ENCODE measurements around the gene SHROOM1.

The SHROOM1 gene

DNA sequence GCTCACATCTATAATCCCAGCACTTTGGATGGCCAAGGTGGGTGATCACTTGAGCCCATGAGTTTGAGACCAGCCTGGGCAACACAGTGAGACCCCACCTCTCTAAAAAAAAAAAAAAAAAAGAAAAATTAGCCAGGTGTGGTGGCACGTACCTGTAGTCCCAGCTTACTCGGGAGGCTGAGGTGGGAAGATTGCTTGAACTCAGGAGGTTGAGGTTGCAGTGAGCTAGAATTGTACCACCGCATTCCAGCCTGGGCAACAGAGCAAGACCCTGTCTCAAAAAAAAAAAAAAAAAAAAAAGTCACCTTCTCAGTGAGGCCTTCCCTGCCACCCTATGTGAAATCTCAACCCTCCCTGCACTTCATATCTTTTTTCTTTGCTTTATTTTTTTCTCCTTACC is 39.4 kb downstream of the SHROOM1 start:
- H3K9me3 ChIP-seq (ENCODE audit: control insufficient read depth in 1 of 2, low read length in 2 of 2): no peaks in the 10 kb centered on the region
- H3K27ac ChIP-seq (ENCODE audit: low read depth, low read length): no peak overlapping the region
- H3K9ac ChIP-seq (ENCODE audit: low read depth in 1 of 2, low read length in 2 of 2): no peak overlapping the region
- no peaks in the 10 kb centered on the region for H3K4me1 ChIP-seq (ENCODE audit: control insufficient read depth in 1 of 2, insufficient read depth in 2 of 2, low read length in 2 of 2)
- H3K36me3 ChIP-seq (ENCODE audit: control insufficient read depth in 1 of 2, insufficient read depth in 2 of 2, low read length in 2 of 2): no peaks in the 10 kb centered on the region
- H3K4me3 ChIP-seq (ENCODE audit: low read depth in 1 of 2, low read length in 2 of 2): no peak overlapping the region
- H3K27me3 ChIP-seq (ENCODE audit: control insufficient read depth in 1 of 2, insufficient read depth in 2 of 2, low read length in 2 of 2): no peaks in the 10 kb centered on the region

DNA sequence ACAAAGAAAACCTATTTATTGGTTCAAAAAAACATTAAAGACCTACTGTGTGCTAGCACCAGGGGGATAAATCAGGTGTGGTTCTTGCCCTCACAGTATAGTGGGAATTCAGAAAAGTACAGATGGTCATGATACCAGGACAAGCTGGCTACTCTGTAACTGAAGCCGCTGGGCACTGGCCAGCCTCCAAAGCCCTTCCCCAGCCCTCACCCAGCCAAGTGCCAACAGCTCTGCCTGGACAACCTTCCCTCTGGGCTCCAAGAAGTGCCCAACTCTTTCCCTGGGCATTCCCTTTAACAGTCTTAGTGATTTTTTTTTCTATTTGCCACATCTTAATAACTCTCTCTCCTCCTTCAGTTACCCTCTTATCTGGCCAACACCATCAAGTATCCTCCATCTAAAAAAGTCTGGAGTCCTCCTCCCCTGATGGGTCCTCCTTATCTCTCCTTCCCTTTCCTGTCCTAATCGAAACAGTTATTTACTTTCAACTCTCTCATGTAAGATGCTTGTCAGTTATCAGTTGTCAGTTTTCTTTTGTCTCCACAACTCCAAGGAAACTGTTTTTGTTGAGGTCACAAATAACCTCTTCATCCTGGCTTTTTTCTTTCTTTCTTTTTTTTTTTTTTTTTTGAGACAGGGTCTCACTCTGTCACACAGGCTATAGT is 40.1 kb downstream of the SHROOM1 start:
- no peaks in the 10 kb centered on the region for H3K27me3 ChIP-seq (ENCODE audit: control insufficient read depth in 1 of 2, insufficient read depth in 2 of 2, low read length in 2 of 2)
- H3K36me3 ChIP-seq (ENCODE audit: control insufficient read depth in 1 of 2, insufficient read depth in 2 of 2, low read length in 2 of 2): no peaks in the 10 kb centered on the region
- H3K4me1 ChIP-seq (ENCODE audit: control insufficient read depth in 1 of 2, insufficient read depth in 2 of 2, low read length in 2 of 2): no peaks in the 10 kb centered on the region
- no peak overlapping the region for H3K27ac ChIP-seq (ENCODE audit: low read depth, low read length)
- no peak overlapping the region for H3K9ac ChIP-seq (ENCODE audit: low read depth in 1 of 2, low read length in 2 of 2)
- H3K4me3 ChIP-seq (ENCODE audit: low read depth in 1 of 2, low read length in 2 of 2): no peak overlapping the region
- no peaks in the 10 kb centered on the region for H3K9me3 ChIP-seq (ENCODE audit: control insufficient read depth in 1 of 2, low read length in 2 of 2)

DNA sequence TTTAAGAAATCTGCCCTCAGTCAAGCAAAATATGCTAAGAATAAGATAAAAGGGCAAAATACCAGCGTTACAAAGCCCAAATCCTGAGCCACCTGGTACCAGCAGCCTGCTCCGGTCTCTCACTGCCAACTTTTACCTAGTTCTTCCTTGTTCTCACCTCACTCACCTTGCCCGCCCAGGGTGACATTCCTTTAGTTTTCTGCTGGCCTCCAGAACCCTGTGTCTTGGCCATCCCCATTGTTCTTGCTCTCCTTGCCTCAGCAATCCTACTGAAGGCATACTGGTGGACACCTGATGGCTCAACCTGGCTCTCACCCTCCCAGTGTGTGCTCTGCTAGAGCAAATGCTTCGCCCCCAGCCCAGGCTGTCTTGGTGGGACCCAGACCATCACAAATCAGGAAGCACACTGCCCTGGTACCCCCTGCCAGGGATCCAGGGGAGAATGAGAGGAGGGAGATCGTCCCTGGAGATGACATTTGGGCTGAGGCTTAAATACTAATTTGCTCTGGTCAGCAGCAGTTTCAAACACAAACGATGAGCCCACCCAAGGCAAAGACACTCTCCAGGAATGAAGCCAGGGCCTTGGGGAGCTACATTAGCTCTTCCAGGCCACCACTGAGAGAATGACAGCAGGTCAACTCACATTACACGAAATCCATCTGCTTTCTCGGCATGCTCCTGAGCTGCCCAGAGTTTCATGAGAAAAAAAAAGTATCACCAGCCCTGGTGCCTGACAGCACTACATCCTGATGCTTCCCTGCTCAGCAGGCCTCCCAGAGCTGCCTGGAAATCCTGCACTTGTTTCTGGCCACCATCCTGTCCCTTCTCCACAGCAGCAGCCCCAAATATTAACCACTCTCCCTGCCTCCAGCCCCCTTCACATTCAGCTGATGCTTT is 41.2 kb downstream of the SHROOM1 start:
- Histone ChIP-seq H3K4me3 (ENCODE audit: low read depth in 1 of 2, low read length in 2 of 2) (no peak overlapping the region), H3K27me3 (ENCODE audit: control insufficient read depth in 1 of 2, insufficient read depth in 2 of 2, low read length in 2 of 2) (no peaks in the 10 kb centered on the region), H3K9ac (ENCODE audit: low read depth in 1 of 2, low read length in 2 of 2) (no peak overlapping the region), H3K27ac (ENCODE audit: low read depth, low read length) (no peak overlapping the region), H3K9me3 (ENCODE audit: control insufficient read depth in 1 of 2, low read length in 2 of 2) (no peaks in the 10 kb centered on the region), H3K36me3 (ENCODE audit: control insufficient read depth in 1 of 2, insufficient read depth in 2 of 2, low read length in 2 of 2) (no peaks in the 10 kb centered on the region), H3K4me1 (ENCODE audit: control insufficient read depth in 1 of 2, insufficient read depth in 2 of 2, low read length in 2 of 2) (no peaks in the 10 kb centered on the region)

DNA sequence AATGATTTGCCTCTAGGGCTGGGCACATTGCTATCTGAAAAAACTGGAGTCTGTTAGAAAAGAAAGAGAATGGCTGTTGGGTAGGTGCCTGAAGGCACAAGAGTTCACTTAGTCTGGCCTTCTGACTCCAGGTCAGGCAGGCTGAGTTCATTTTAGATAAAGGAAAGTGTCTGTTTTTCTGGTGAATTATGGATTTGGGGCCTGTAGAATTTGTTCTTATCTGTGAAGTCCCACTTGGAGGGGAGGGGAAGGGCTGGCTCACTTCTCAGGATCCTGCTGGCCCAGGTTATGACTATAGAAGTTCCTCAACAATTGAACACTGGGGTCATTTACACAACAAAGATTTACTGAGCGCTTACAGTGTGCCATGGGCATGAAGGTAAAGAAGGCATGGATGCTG is 41.9 kb downstream of the SHROOM1 start:
- no peak overlapping the region for H3K27ac ChIP-seq (ENCODE audit: low read depth, low read length)
- no peaks in the 10 kb centered on the region for H3K4me1 ChIP-seq (ENCODE audit: control insufficient read depth in 1 of 2, insufficient read depth in 2 of 2, low read length in 2 of 2)
- H3K4me3 ChIP-seq (ENCODE audit: low read depth in 1 of 2, low read length in 2 of 2): no peak overlapping the region
- no peak overlapping the region for H3K9ac ChIP-seq (ENCODE audit: low read depth in 1 of 2, low read length in 2 of 2)
- H3K27me3 ChIP-seq (ENCODE audit: control insufficient read depth in 1 of 2, insufficient read depth in 2 of 2, low read length in 2 of 2): no peaks in the 10 kb centered on the region
- H3K9me3 ChIP-seq (ENCODE audit: control insufficient read depth in 1 of 2, low read length in 2 of 2): no peaks in the 10 kb centered on the region
- no peaks in the 10 kb centered on the region for H3K36me3 ChIP-seq (ENCODE audit: control insufficient read depth in 1 of 2, insufficient read depth in 2 of 2, low read length in 2 of 2)

DNA sequence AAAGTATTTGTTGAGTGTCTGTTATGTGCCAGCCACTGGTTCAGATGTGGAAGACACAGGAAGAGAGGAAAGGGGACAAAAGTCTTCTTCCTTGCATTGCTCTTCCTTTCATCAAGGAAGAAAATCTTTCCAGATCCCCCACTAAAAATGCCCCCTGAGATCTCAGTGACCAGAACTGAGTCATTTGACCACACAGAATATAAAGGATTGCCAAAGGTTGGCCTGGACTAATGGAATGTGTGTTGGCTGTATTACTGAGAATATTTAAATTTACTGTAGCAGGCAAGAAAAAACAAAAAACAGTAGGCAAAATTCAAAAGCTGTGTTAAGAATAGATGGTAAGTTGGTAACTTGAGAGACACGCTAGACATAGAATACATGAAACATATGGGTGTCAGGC is 43.4 kb downstream of the SHROOM1 start:
- Histone ChIP-seq H3K9me3 (ENCODE audit: control insufficient read depth in 1 of 2, low read length in 2 of 2) (no peaks in the 10 kb centered on the region), H3K36me3 (ENCODE audit: control insufficient read depth in 1 of 2, insufficient read depth in 2 of 2, low read length in 2 of 2) (no peaks in the 10 kb centered on the region), H3K27me3 (ENCODE audit: control insufficient read depth in 1 of 2, insufficient read depth in 2 of 2, low read length in 2 of 2) (no peaks in the 10 kb centered on the region), H3K4me1 (ENCODE audit: control insufficient read depth in 1 of 2, insufficient read depth in 2 of 2, low read length in 2 of 2) (no peaks in the 10 kb centered on the region), H3K9ac (ENCODE audit: low read depth in 1 of 2, low read length in 2 of 2) (no peak overlapping the region), H3K4me3 (ENCODE audit: low read depth in 1 of 2, low read length in 2 of 2) (no peak overlapping the region), H3K27ac (ENCODE audit: low read depth, low read length) (no peak overlapping the region)

DNA sequence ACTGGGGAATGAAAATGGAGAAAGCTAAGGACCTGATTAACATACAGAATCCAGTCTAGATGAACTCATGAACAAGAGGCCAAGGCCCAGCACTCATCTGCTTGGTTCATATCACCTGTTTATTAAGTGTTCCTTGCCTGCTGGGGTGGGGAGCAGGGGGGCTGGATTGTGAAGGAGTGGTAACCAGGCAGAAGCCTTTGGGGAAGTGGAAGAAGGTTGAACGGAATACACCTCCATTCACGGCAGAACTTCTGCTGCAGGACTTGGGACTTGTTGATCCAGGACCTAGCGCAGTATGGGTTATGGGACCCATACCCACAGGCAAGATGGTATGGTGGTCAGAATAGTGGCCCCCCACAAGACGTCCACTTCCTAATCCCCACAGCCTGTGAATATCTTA is 44.6 kb downstream of the SHROOM1 start:
- no peaks in the 10 kb centered on the region for H3K36me3 ChIP-seq (ENCODE audit: control insufficient read depth in 1 of 2, insufficient read depth in 2 of 2, low read length in 2 of 2)
- no peaks in the 10 kb centered on the region for H3K27me3 ChIP-seq (ENCODE audit: control insufficient read depth in 1 of 2, insufficient read depth in 2 of 2, low read length in 2 of 2)
- no peak overlapping the region for H3K4me3 ChIP-seq (ENCODE audit: low read depth in 1 of 2, low read length in 2 of 2)
- H3K9me3 ChIP-seq (ENCODE audit: control insufficient read depth in 1 of 2, low read length in 2 of 2): no peaks in the 10 kb centered on the region
- H3K9ac ChIP-seq (ENCODE audit: low read depth in 1 of 2, low read length in 2 of 2): no peak overlapping the region
- H3K4me1 ChIP-seq (ENCODE audit: control insufficient read depth in 1 of 2, insufficient read depth in 2 of 2, low read length in 2 of 2): no peaks in the 10 kb centered on the region
- H3K27ac ChIP-seq (ENCODE audit: low read depth, low read length): no peak overlapping the region

DNA sequence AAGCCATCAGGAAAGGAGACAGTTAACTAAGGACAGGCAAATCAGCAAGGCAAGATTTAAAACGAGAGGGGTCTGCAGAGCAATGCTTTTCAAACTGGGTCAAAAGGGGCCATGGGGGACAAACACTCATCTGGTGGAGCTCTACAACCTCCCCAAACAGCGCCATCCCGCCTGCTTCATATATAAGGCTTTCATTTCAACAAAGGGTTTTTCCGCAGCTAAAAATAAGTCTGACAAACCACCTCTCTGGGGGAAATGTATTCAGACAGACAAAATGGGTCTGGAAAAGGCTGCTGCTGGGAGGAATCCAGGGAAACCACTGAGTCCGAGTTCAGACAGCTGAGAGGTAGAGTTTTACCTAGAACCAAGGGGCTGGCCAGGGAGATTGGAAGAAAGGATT is 45.1 kb downstream of the SHROOM1 start:
- no peak overlapping the region for H3K27ac ChIP-seq (ENCODE audit: low read depth, low read length)
- no peak overlapping the region for H3K9ac ChIP-seq (ENCODE audit: low read depth in 1 of 2, low read length in 2 of 2)

DNA sequence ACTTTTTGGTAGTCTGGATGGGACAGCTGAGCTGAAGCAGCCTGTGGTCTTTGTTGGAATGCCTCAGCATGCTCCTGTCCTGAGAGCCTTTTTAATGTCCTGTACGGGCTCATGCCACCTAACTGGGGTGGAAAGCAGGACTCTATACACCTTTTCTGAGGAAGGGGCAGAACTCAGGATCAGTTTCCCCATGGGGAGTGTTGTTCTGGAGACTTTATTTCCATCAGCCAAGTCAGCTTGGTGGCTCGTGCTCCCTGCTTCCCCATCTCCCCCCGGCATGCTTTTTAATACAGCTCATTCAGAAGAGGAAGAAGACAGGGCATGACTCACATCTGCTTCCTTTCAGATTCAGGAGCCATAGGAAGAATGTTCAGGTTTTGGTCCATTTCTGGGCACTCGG is 48.3 kb downstream of the SHROOM1 start:
- Histone ChIP-seq H3K4me3 (ENCODE audit: low read depth in 1 of 2, low read length in 2 of 2) (no peak overlapping the region), H3K27ac (ENCODE audit: low read depth, low read length) (no peak overlapping the region), H3K9me3 (ENCODE audit: control insufficient read depth in 1 of 2, low read length in 2 of 2) (no peaks in the 10 kb centered on the region), H3K36me3 (ENCODE audit: control insufficient read depth in 1 of 2, insufficient read depth in 2 of 2, low read length in 2 of 2) (no peaks in the 10 kb centered on the region), H3K4me1 (ENCODE audit: control insufficient read depth in 1 of 2, insufficient read depth in 2 of 2, low read length in 2 of 2) (peaks cover 9 to 10% of the 10 kb centered on the region in 2 donors), H3K9ac (ENCODE audit: low read depth in 1 of 2, low read length in 2 of 2) (no peak overlapping the region), H3K27me3 (ENCODE audit: control insufficient read depth in 1 of 2, insufficient read depth in 2 of 2, low read length in 2 of 2) (peaks cover 0 to 2% of the 10 kb centered on the region in 2 donors)

More for the DNA sequence above, 45.1 kb downstream of the SHROOM1 start:
- Histone ChIP-seq H3K9me3 (ENCODE audit: control insufficient read depth in 1 of 2, low read length in 2 of 2) (no peaks in the 10 kb centered on the region), H3K4me1 (ENCODE audit: control insufficient read depth in 1 of 2, insufficient read depth in 2 of 2, low read length in 2 of 2) (no peaks in the 10 kb centered on the region), H3K4me3 (ENCODE audit: low read depth in 1 of 2, low read length in 2 of 2) (no peak overlapping the region), H3K36me3 (ENCODE audit: control insufficient read depth in 1 of 2, insufficient read depth in 2 of 2, low read length in 2 of 2) (no peaks in the 10 kb centered on the region), H3K27me3 (ENCODE audit: control insufficient read depth in 1 of 2, insufficient read depth in 2 of 2, low read length in 2 of 2) (no peaks in the 10 kb centered on the region)

DNA sequence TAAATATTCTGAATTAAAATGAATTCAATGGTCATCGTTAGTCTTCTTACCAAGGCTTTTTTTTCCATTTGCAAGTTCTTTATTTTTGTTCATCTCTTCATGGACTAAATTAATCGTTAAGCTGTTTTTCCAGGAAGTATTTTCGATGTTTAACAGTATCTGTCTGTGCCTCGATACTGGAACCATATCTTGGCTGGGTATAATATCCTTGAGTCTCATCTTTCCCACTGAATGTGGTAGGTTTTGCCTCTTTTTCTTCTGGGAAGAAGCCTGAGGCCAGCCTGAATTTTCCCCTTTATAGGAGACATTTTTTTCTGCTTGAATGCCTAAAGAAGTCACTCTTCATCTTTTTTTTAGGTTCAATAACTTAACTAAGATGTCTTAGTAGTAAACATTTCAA is 49.4 kb downstream of the SHROOM1 start:
- no peak overlapping the region for H3K9ac ChIP-seq (ENCODE audit: low read depth in 1 of 2, low read length in 2 of 2)
- H3K4me1 ChIP-seq (ENCODE audit: control insufficient read depth in 1 of 2, insufficient read depth in 2 of 2, low read length in 2 of 2): peaks cover 11 to 13% of the 10 kb centered on the region in 2 donors
- no peaks in the 10 kb centered on the region for H3K36me3 ChIP-seq (ENCODE audit: control insufficient read depth in 1 of 2, insufficient read depth in 2 of 2, low read length in 2 of 2)
- H3K4me3 ChIP-seq (ENCODE audit: low read depth in 1 of 2, low read length in 2 of 2): no peak overlapping the region
- no peaks in the 10 kb centered on the region for H3K9me3 ChIP-seq (ENCODE audit: control insufficient read depth in 1 of 2, low read length in 2 of 2)
- peaks cover 0 to 2% of the 10 kb centered on the region in 2 donors for H3K27me3 ChIP-seq (ENCODE audit: control insufficient read depth in 1 of 2, insufficient read depth in 2 of 2, low read length in 2 of 2)
- no peak overlapping the region for H3K27ac ChIP-seq (ENCODE audit: low read depth, low read length)

DNA sequence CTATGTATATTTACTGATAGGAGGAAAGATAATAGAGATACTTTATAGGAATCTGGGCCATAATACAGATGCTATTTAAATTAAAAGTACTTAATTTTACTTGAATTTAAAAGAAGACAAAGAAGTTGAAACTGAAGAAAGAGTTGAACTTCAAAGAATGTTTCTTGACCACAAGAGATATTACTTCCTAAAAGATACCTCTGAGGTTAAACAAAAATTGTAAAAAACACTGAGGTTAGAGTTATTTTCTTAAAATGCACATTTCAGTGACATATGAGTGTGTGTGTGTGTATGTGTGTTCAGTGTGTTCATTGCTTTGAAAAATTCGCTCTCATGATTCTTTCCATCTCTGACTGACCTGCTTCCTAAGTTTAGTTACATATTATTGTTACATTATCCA is 49.9 kb downstream of the SHROOM1 start:
- no peaks in the 10 kb centered on the region for H3K9me3 ChIP-seq (ENCODE audit: control insufficient read depth in 1 of 2, low read length in 2 of 2)
- H3K4me3 ChIP-seq (ENCODE audit: low read depth in 1 of 2, low read length in 2 of 2): no peak overlapping the region
- H3K9ac ChIP-seq (ENCODE audit: low read depth in 1 of 2, low read length in 2 of 2): no peak overlapping the region
- H3K4me1 ChIP-seq (ENCODE audit: control insufficient read depth in 1 of 2, insufficient read depth in 2 of 2, low read length in 2 of 2): peaks cover 16 to 18% of the 10 kb centered on the region in 2 donors
- peaks cover 0 to 2% of the 10 kb centered on the region in 2 donors for H3K27me3 ChIP-seq (ENCODE audit: control insufficient read depth in 1 of 2, insufficient read depth in 2 of 2, low read length in 2 of 2)
- H3K27ac ChIP-seq (ENCODE audit: low read depth, low read length): no peak overlapping the region
- no peaks in the 10 kb centered on the region for H3K36me3 ChIP-seq (ENCODE audit: control insufficient read depth in 1 of 2, insufficient read depth in 2 of 2, low read length in 2 of 2)
